ENCODE measurements around the gene ZBTB45.

DNA sequence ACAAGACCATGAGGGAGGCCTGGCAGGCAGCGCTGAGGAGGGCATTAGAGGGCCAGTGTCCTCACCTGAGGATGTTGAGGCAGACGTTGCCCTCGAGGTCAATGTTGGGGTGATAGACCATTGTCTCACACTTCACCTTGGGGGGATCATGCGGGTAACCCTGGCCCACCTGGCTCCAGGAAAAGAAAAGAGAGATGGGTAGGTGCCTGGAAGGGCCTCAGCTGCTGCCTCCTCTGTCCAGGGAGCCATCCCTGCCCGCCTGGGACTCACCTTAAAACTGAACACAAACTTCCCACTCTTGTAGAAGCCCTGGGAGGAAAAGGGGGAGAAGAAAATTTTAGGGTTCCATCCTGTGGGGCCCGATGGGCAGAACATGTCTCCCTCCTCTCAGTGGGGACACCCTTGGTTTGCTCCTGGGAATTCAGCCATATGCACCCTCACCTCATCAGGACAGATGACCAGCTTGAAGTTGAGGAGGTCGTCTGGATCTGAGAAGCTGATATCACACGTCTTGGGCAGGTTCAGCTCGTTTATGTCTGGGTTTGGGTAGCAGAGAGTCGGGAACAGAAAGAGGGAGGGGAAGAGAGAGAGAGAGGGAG lies 37.1 kb upstream of the ZBTB45 start:
- TF ChIP-seq TOX (CRISPR knock-in tag; IDR thresholded peaks at IDR 0.05; ENCODE audit: borderline replicate concordance) (no peak), CSDC2 (CRISPR knock-in tag; IDR thresholded peaks at IDR 0.05) (no peak), ESRRG (CRISPR knock-in tag; IDR thresholded peaks at IDR 0.05) (no peak), ZC3H10 (CRISPR knock-in tag; IDR thresholded peaks at IDR 0.05) (no peak), GLIS3 (CRISPR knock-in tag; IDR thresholded peaks at IDR 0.05) (no peak), ZNF70 (CRISPR knock-in tag; IDR thresholded peaks at IDR 0.05) (no peak), ISL1 (CRISPR knock-in tag; IDR thresholded peaks at IDR 0.05) (no peak), ZFP30 (CRISPR knock-in tag; IDR thresholded peaks at IDR 0.05) (no peak), PPARA (CRISPR knock-in tag; IDR thresholded peaks at IDR 0.05; ENCODE audit: borderline replicate concordance) (no peak)
- TF ChIP-seq, protein P1, sequence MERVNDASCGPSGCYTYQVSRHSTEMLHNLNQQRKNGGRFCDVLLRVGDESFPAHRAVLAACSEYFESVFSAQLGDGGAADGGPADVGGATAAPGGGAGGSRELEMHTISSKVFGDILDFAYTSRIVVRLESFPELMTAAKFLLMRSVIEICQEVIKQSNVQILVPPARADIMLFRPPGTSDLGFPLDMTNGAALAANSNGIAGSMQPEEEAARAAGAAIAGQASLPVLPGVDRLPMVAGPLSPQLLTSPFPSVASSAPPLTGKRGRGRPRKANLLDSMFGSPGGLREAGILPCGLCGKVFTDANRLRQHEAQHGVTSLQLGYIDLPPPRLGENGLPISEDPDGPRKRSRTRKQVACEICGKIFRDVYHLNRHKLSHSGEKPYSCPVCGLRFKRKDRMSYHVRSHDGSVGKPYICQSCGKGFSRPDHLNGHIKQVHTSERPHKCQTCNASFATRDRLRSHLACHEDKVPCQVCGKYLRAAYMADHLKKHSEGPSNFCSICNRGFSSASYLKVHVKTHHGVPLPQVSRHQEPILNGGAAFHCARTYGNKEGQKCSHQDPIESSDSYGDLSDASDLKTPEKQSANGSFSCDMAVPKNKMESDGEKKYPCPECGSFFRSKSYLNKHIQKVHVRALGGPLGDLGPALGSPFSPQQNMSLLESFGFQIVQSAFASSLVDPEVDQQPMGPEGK (CRISPR knock-in tag; IDR thresholded peaks at IDR 0.05; ENCODE audit: borderline replicate concordance) = no peak

All from SK-N-SH treated with all-trans-retinoic acid at 6 μM for 48 hours (cell line).